A673 (cell line): Measurements from ENCODE around the gene HS6ST3. TPM values are rescaled to one million over a fixed set of nuclear protein-coding genes. Genes with fewer than 3 reads are reported as not detected.

ENCODE experiments used
- BruUV-seq: library from RNA; stranded (reverse); fragments of 400-500 nt; replicated peaks from 2 replicates; lab custom pipeline; 2021; lab: Mats Ljungman, UMichigan
- CTCF ChIA-PET: fragments of 300-600 bp; sonication (Branson Sonifier 250); formaldehyde crosslinking; loops from one replicate; lab custom pipeline; 2022; ENCODE audit warnings: antibody characterized with exemption; lab: Charles Lee
- POLR2A ChIA-PET: fragments of 300-600 bp; sonication (Branson Sonifier 250); formaldehyde crosslinking; loops from one replicate; lab custom pipeline; 2022; ENCODE audit warnings: antibody characterized with exemption; ENCODE audit not compliant: low non-redundant PET; lab: Charles Lee
- DNase-seq: peaks from one replicate; pipeline ENCODE4 v3.0.0-alpha.2; 2015; ENCODE audit warnings: low spot score
- H3K27ac ChIP-seq: fragments of 200-600 bp; sonication (generic); 2 replicates; pipeline ENCODE4 v1.5.1; 2016; ENCODE audit warnings: mixed run types, low read depth, mild to moderate bottlenecking, mixed read lengths, antibody characterized with exemption, low read length; ENCODE audit not compliant: poor library complexity, severe bottlenecking
- H3K27me3 ChIP-seq: fragments of 200-600 bp; sonication (generic); replicated peaks from 2 replicates; pipeline ENCODE4 v1.6.1; 2017; ENCODE audit warnings: mixed run types, low read depth, mild to moderate bottlenecking, mixed read lengths, antibody characterized with exemption, low read length; ENCODE audit not compliant: insufficient read depth, poor library complexity
- H3K36me3 ChIP-seq: fragments of 200-600 bp; sonication (generic); 2 replicates; pipeline ENCODE4 v1.6.1; 2016; ENCODE audit warnings: mixed run types, mild to moderate bottlenecking, mixed read lengths, antibody characterized with exemption, low read length; ENCODE audit not compliant: insufficient read depth, poor library complexity, severe bottlenecking
- H3K4me1 ChIP-seq: fragments of 200-600 bp; sonication (generic); 2 replicates; pipeline ENCODE4 v1.6.1; 2017; ENCODE audit warnings: mixed run types, mild to moderate bottlenecking, mixed read lengths, antibody characterized with exemption, low read length; ENCODE audit not compliant: insufficient read depth, poor library complexity, severe bottlenecking
- H3K4me3 ChIP-seq: fragments of 200-600 bp; sonication (generic); 2 replicates; pipeline ENCODE4 v1.5.1; 2016; ENCODE audit warnings: low read depth, mixed run types, mild to moderate bottlenecking, mixed read lengths, low read length; ENCODE audit not compliant: poor library complexity, severe bottlenecking
- H3K9me3 ChIP-seq: fragments of 200-600 bp; sonication (generic); 2 replicates; pipeline ENCODE4 v1.6.1; 2016; ENCODE audit warnings: mixed run types, low read depth, mild to moderate bottlenecking, mixed read lengths, antibody characterized with exemption, low read length; ENCODE audit not compliant: poor library complexity, severe bottlenecking
- EZH2 ChIP-seq: fragments of 200-600 bp; sonication (generic); IDR thresholded peaks from 2 replicates; pipeline ENCODE4 v1.6.1; 2017; ENCODE audit warnings: borderline replicate concordance, low read depth, mild to moderate bottlenecking, mixed read lengths, antibody characterized with exemption, low read length; ENCODE audit not compliant: poor library complexity, severe bottlenecking
- intact Hi-C: fragments of 100-400 bp; cut with micrococcal nuclease; formaldehyde crosslinking; loops from one replicate; pipeline ENCODE4 v1.10.0; 2022; ENCODE audit not compliant: unreplicated experiment
- total RNA-seq: library from RNA; stranded (reverse); gene quantifications from 2 replicates; pipeline ENCODE4 v1.2.3, GENCODE V29; 2021
- TF ChIP-seq, protein P1 (sequence below): fragments of 300-800, 200-600 bp; sonication (generic); conservative IDR thresholded peaks from 2 replicates; pipeline ENCODE4 v1.5.1; 2017; ENCODE audit warnings: low read depth, mild to moderate bottlenecking, antibody characterized with exemption, low read length, moderate library complexity, mixed read lengths

The HS6ST3 gene
- total RNA-seq, 1 experiment from 2014 or later, result not detected

DNA sequence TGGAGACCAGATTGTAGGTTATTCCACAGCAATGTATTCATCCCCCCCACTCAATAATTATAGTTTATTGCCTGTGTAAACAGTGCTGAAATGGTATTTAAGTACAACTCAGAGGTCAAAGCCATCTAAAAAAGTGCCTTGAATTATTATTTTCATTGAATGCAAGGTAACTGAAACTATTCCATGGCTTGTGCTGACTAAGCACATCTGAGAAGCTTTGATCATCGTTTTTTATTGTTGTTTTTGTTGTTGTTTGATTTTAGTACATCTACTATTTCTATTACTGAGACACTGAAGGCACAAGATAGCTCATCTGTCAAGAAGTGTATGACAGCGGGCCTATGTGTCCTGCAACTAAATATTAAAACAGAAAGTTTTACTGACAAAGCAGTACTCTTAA is 596.4 kb downstream of the HS6ST3 start:
- Histone ChIP-seq H3K36me3 (no peaks in the 10 kb centered on the region), H3K4me3 (no peak overlapping the region), H3K27ac (no peak overlapping the region), H3K4me1 (no peaks in the 10 kb centered on the region), H3K9me3 (no peaks in the 10 kb centered on the region), H3K27me3 (no peaks in the 10 kb centered on the region)
- CTCF ChIA-PET, result no interaction called here
- BruUV-seq, result no TSS peak
- intact Hi-C loops, result no loop called here
- no peak for DNase-seq
- POLR2A ChIA-PET, result no interaction called here
- TF ChIP-seq EZH2, result no peak
- TF ChIP-seq, protein P1, sequence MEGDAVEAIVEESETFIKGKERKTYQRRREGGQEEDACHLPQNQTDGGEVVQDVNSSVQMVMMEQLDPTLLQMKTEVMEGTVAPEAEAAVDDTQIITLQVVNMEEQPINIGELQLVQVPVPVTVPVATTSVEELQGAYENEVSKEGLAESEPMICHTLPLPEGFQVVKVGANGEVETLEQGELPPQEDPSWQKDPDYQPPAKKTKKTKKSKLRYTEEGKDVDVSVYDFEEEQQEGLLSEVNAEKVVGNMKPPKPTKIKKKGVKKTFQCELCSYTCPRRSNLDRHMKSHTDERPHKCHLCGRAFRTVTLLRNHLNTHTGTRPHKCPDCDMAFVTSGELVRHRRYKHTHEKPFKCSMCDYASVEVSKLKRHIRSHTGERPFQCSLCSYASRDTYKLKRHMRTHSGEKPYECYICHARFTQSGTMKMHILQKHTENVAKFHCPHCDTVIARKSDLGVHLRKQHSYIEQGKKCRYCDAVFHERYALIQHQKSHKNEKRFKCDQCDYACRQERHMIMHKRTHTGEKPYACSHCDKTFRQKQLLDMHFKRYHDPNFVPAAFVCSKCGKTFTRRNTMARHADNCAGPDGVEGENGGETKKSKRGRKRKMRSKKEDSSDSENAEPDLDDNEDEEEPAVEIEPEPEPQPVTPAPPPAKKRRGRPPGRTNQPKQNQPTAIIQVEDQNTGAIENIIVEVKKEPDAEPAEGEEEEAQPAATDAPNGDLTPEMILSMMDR, result no peak

DNA sequence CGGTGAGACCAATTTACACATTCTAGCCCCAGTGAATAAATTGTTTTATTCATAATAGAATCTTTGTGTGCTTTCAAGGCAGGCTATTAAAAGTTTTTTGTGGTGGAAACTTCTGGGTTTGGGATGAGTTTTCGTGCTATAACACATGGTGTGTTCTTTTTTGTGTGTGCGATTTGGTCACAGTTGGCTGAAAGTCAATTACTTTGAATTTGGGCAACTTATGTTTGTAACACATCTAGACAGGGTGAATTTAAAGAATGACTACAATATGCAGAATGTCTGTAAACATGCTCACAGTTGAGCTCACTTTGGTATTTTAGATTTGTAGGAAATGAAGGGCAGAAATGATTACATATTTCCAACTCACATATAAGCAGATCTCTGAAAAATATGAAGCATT is 597.3 kb downstream of the HS6ST3 start:
- Histone ChIP-seq H3K36me3 (no peaks in the 10 kb centered on the region), H3K9me3 (no peaks in the 10 kb centered on the region), H3K4me3 (no peak overlapping the region), H3K4me1 (no peaks in the 10 kb centered on the region), H3K27me3 (no peaks in the 10 kb centered on the region), H3K27ac (no peak overlapping the region)
- CTCF ChIA-PET, result no interaction called here
- DNase-seq, result no peak
- intact Hi-C loops, result no loop called here
- BruUV-seq, result no TSS peak
- POLR2A ChIA-PET, result no interaction called here
- TF ChIP-seq, protein P1, result no peak
- no peak for TF ChIP-seq EZH2

DNA sequence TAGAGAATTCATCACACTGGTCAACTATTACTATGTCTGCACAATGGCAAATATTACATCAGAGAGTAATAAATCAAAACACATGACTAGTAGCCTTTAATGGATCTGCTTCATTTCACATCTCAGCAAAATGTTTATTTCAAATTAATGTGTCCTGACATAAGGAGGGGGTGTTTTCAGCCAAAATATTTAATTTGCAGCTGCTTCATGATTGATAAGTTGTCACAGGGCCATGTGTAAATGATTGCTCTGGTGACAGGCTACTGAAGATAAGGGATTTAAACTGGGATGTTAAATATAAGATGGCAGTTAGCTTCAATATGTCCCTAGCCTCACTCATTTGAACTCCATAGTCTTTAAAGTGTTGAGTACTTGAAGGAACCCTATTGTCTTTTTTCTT is 601.1 kb downstream of the HS6ST3 start:
- Histone ChIP-seq H3K27me3 (no peaks in the 10 kb centered on the region), H3K4me3 (no peak overlapping the region), H3K27ac (no peak overlapping the region), H3K36me3 (no peaks in the 10 kb centered on the region), H3K9me3 (no peaks in the 10 kb centered on the region), H3K4me1 (no peaks in the 10 kb centered on the region)
- intact Hi-C loops, result no loop called here
- no TSS peak for BruUV-seq
- ChIA-PET POLR2A (no interaction called here), CTCF (no interaction called here)
- TF ChIP-seq, protein P1, result no peak
- TF ChIP-seq EZH2, result no peak
- DNase-seq, result no peak
